VCaP (cell line): ENCODE measurements around the gene KLHL13.
A peak's percentile ranks its signal among the peaks of the same experiment; 100 is the strongest.

Experiments
- H3K27ac ChIP-seq: fragments of 450-650 bp; 2 replicates; pipeline ENCODE4 v1.5.1; 2017
- TF ChIP-seq, protein P1 (sequence below): fragments of 450-650 bp; conservative IDR thresholded peaks from 2 replicates; pipeline ENCODE4 v1.5.1; 2017; ENCODE audit warnings: mild to moderate bottlenecking, moderate library complexity

KLHL13 gene

DNA sequence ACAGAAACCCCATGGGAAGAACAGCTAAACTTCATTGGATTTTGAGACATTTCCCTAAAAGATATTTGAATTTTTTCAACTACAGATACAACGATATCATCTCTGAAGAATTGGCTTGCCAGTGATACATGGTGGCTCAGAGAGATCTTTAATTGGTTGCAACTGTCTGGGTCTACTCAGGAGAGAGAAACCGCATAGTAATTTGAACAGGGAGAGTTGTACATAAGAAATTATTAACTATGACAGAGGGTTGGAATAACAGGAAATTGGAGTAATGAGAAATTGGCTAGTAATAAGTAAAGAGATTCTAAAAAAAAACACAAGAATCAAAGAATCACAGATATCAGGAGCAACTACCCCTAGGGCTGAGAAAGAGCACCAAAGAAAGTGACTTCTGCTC lies 118.4 kb downstream of the KLHL13 start:
- no peak overlapping the region for H3K27ac ChIP-seq
- TF ChIP-seq, protein P1, sequence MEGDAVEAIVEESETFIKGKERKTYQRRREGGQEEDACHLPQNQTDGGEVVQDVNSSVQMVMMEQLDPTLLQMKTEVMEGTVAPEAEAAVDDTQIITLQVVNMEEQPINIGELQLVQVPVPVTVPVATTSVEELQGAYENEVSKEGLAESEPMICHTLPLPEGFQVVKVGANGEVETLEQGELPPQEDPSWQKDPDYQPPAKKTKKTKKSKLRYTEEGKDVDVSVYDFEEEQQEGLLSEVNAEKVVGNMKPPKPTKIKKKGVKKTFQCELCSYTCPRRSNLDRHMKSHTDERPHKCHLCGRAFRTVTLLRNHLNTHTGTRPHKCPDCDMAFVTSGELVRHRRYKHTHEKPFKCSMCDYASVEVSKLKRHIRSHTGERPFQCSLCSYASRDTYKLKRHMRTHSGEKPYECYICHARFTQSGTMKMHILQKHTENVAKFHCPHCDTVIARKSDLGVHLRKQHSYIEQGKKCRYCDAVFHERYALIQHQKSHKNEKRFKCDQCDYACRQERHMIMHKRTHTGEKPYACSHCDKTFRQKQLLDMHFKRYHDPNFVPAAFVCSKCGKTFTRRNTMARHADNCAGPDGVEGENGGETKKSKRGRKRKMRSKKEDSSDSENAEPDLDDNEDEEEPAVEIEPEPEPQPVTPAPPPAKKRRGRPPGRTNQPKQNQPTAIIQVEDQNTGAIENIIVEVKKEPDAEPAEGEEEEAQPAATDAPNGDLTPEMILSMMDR: no peak

DNA sequence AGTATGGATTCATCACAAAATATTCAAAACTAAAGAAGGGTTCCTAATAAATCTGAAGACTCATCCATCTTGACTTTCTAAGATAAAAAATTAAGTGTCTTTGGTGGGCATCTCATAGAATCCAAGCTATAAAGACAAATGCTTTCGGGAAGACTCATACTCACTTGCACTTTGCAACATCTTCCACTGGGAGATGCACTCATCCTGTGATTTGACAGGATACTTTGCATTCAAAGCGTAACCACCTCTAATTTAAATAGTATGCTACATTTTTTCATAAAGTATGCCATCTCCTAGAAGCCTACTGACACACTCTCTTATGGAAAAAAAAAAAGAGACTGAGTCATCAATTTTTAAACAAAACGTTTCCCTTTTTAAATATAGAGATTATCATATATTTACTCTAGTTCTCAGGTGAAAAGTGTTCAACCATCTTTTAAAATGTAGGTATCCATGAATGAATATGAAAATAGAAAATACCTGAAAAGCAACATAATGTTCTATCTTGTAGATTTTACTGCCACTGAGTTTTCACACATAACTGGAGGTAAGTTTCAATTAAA lies 119.6 kb downstream of the KLHL13 start:
- no peak overlapping the region for H3K27ac ChIP-seq
- TF ChIP-seq, protein P1: peak; percentile 70

DNA sequence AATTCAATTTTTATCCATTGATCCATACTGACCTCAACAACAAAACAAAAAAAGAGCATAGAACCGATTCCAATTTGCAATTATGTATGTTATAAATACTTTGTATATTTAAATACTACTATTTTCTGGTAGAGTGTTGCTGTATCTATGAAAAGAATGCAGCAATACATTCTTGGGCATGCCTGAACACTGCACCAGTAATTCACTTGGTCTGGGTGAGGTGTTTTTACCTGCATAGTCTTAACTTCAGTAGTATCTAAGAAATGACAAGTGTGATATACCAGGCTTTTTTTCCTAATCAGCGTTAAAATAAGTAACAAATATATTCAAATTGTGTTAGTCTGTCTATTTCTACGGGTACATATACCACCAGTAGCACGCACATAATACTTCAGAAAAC lies 120.2 kb downstream of the KLHL13 start:
- H3K27ac ChIP-seq: no peak overlapping the region
- TF ChIP-seq, protein P1: no peak

DNA sequence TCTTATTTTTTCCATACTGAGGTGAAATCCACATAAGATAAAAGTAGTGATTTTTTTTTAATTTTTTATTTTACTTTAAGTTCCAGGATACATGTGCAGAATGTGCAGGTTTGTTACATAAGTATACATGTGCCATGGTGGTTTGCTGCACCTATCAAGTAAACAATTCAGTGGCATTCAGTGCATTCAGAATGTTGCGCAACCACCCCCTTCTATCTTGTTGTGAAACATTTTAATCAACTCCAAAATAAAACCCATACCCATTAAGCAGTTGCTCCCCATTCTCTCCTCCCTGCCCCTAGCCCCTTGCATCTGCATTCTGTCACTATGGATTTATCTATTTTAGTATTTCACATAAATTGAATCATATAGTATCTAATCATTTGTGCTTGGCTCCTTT lies 121.2 kb downstream of the KLHL13 start:
- TF ChIP-seq, protein P1: no peak
- no peak overlapping the region for H3K27ac ChIP-seq

DNA sequence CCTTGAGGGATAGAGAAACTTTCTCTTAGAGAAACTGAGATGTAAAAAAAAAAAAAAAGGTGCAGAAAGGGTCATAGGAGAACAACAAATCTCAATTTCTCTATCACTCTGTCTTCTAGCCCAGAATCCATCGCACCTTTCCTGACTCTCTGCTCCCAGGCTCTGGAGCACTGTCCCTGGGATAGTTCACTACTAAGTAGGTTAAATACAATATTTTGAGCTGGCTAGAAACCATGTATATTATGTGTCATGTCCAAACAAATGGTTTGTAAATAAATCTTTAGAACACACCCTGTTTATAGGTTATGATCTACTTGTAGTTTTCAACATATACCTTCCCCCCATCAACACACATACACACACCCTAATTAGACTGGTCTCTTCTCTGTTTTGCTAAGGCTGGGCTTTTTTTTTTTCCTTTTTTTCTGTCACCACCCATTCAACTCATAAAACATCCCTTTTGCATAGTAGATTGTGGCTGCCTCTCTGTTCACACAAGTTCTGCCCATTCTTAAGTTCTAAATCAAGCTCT lies 124.4 kb downstream of the KLHL13 start:
- TF ChIP-seq, protein P1: no peak
- no peak overlapping the region for H3K27ac ChIP-seq

DNA sequence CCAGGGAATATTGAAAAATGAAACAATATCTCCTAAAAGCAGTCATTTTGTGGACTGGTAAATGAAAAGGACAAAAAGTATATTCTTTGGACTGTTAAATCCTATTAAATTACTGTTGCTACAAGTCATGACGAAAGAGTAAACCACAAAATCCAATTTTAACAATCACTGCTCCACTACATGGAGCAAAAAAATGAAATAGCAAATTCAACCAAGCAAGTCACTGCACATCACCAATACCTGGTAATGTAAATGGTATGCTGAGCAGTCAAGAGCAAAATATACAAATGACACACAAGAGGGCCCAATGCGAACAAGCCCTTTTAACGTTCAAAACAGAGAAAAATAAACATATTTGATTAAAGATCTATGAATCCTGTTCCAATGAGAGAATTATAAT lies 126.2 kb downstream of the KLHL13 start:
- no peak overlapping the region for H3K27ac ChIP-seq
- TF ChIP-seq, protein P1: no peak

DNA sequence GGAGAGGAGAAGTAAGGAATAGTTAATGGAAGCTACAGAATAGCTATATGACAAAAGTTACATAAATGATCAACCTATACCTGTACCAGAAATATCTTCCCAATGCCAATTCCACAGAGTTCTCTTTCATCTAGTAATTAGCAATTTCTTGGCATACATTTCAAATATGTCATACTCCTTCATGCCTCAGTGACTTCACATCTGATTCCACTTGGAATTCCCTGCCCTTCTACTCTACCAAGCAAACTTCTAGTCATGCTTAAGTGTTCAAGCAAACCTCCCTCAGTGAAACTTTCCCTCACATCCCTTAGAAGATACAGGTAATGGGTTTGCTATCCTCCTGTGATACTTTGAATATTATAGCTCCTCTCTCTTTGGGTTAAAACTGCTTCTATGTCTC lies 127.1 kb downstream of the KLHL13 start:
- TF ChIP-seq, protein P1: no peak
- H3K27ac ChIP-seq: no peak overlapping the region
